GM21619 (cell line): Measurements from ENCODE around the gene DIP2C.
"Not testable (repeated sequence)": the region's sequence is repeated elsewhere in the genome, so short reads cannot be mapped to it uniquely, and the experiment has no call there.

Experiments
- ATAC-seq: cut with Tn5 transposase; IDR thresholded peaks from one replicate; pipeline ENCODE4 v1.9.1; 2021; ENCODE audit not compliant: unreplicated experiment

DIP2C gene

GRCh38 chr10:485776-486175, 203.7 kb downstream of the DIP2C start:
- no peak for ATAC-seq

DNA sequence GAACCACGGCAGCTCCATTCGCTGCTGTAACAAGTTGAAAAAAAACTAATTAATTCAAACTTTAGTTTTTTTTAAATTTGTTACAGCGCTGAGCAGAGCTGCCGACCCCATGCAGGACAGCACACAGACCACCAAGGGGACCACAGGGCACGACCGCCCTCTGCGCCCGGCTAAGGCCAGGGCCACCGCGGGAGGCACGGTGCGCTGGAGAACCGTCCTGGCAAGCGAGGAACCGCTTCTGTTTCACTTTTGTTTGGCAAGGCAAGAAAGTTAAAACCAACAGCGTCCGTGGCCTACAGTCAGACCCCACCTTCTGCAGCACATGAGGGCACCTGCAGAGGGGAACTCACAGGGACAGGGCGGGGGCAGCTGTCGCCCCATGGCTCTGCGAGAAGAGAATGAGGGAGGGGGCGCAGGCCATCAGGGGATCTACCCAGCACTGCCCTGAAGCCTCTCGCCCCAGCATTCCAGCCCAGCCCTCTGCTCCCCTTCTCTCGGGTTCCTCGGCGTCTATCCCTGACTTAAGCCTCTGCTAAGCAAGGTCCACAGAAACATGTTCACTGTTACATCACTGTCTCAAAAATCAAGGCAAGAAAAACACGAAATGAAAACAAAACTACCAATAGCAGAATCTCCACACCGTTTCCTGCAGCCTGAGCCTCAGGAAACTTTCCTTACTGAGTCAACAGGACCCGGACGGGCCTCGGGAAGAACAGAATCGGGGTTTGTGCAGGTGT, 204.4 kb downstream of the DIP2C start:
- ATAC-seq, result peak; percentile 57

- ATAC-seq, result peak; percentile 68
These were observed 205.0 kb downstream of the DIP2C start for GRCh38 chr10:484441-484924.

GRCh38 chr10:483261-483660, 206.2 kb downstream of the DIP2C start:
- ATAC-seq, result no peak

DNA sequence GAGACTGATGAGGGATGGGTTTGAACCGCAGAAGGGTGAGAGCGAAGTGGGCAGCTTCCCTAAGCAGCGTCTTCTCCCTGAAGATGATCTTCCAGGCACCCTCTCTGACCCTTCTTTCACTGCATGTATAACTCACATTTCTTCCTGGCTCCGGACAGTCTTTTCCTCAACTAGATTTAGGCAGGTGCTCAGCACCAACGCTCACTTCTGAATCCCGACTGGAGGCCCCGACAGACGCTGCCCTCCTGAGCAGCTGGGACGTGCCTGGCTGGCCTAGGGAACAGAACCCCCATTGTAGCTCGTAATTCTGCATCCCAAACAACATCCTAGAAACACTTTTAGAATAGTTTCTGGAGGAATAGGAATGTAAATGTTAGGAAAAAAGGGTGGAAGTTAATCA, 206.6 kb downstream of the DIP2C start:
- no peak for ATAC-seq

DNA sequence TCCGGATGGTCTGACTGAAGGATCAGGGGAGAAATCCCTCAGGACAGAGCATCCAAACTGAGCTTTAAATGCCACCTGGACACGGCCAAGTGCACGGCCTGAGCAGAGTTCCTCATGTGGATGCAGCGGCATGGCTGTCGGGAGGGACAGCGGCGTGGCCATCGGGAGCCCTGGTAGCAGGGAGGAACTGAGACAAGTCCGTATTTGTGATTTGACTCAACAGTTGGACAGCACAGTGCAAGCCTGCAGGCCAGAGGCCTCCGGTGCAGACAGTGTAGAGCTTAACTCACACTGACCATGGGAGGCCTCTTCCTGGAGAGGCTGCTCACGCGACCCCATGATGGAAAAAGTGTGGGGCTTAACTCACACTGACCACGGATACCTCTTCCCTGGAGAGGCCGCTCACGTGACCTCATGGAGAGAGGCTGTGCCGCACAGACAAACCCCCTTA, 207.4 kb downstream of the DIP2C start:
- no peak for ATAC-seq

DNA sequence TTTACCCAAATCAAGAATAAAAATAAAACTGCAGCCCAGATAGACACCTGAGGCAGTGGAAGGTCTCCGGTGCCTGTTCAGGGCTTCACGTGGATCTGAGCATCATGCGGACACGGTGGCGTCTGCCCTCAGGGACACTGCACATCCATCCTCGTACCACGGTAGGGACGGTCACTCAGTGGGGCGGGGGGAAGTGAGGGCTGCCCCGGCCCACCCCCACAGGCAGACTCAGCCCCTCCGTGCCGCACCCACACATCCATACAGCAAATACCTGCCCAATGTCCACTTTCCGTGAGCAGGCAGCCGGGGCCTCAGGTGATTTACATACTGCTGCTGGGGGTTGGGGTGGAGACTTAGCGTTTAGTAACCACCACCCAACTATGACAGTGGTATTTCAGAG, 207.8 kb downstream of the DIP2C start:
- ATAC-seq, result no peak

- no peak for ATAC-seq
These were observed 208.4 kb downstream of the DIP2C start for GRCh38 chr10:480928-481552.

GRCh38 chr10:480498-480927, 209.0 kb downstream of the DIP2C start:
- ATAC-seq, result no peak

DNA sequence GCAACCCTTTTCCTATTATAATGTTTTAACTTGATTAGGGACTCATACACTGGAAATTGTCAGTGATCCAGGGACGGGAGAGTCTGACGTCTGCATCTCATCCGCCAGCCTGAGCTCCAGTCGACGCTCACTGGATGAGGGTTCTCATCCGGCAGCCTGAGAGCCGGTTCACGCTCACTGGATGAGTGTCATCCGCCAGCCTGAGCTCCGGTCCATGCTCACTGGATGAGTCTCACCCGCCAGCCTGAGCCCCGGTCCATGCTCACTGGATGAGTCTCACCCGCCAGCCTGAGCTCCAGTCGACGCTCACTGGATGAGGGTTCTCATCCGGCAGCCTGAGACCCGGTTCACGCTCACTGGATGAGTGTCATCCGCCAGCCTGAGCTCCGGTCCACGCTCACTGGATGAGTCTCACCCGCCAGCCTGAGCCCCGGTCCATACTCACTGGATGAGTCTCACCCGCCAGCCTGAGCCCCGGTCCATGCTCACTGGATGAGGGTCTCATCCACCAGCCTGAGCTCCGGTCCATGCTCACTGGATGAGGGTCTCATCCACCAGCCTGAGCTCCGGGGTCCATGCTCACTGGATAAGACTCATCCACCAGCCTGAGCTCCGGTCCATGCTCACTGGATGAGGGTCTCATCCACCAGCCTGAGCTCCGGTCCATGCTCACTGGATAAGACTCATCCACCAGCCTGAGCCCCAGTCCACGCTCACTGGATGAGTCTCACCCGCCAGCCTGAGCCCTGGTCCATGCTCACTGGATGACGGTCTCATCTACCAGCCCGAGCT, 209.6 kb downstream of the DIP2C start:
- ATAC-seq, result not testable (repeated sequence)

DNA sequence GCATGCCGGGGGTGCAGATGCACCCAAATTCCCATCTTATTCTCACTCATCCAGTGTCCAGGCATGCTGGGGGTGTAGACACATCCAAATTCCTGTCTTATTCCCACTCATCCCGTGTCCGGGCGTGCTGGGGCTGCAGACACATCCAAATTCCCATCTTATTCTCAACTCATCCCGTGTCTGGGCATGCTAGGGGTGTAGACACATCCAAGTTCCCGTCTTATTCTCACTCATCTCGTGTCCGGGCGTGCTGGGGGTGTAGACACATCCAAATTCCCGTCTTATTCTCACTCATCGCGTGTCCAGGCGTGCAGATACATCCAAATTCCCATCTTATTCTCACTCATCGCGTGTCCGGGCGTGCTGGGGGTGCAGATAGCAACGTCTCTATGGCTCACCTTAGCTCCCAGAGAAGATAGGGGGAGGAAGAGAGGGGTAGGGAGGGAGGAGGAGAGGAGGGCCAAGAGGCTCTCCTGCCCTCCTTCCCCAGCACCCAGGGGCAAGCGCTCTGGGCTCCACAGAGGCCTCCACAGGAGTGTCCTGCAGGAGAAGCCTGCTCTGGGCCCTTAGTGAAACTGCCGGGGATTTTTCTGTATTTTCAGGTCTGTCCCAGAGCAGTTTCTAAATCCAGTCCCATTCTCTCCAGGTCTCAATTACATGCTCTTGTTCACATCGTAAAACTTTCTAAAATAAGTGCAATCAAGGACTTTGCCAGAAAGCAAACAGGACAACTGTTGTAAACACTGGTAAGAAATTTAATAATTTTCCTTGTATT, 210.8 kb downstream of the DIP2C start:
- no peak for ATAC-seq

DNA sequence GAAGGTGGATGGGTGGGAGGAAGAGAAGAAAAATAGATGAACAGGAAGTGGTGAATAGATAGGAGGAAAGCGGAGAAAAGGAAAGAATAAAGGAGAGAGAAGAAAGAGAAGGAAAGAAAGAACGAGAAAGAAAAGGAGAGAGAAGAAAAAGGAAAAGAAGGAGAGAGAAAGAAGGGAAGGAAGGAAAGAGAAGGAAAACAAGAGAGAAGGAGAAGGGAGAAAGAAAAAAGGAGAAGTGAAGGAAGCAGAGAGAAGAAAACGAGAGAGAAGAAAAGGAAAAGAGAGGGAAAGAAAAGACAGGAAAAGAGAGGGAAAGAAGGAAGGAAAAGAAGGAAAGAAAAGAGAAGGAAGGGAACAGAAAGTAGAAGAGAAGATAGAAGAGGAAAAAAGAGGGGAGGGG, 211.8 kb downstream of the DIP2C start:
- no peak for ATAC-seq

GRCh38 chr10:476455-476780, 213.1 kb downstream of the DIP2C start:
- ATAC-seq, result no peak

DNA sequence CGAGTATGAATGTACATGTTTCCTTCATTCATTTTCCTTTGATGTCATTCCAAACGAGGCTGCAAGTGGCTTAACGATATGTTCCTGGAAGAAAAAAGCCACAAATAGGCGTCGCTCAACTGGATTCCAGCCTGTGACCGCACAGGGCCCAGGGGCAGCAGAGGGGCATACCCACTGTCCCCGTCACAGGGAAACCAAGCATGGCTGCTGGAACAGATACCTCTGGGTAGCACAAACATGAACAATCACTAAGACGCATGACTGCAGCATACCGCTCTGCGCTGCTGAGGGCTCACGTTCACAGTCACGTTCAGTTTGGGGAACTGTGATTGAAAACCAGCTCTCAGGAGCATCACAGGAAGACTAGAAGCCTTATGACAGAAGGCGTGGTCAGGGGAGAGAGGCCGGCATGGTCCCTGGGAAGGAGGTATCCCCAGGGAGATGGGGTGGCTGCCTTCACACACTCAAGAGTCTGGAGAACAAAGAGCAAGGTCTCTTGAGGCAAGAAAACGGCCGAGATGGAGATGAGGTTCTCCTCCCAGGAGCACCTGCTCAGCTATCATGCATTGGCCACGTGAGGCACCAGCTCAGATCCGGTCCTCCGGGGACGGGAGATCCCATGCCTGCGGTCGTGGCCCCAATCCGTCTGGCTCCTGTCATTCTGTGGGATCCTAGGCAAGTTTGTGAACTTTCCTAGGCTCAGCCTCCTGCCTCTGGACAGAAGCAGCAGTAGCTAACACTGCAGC, 213.6 kb downstream of the DIP2C start:
- no peak for ATAC-seq

DNA sequence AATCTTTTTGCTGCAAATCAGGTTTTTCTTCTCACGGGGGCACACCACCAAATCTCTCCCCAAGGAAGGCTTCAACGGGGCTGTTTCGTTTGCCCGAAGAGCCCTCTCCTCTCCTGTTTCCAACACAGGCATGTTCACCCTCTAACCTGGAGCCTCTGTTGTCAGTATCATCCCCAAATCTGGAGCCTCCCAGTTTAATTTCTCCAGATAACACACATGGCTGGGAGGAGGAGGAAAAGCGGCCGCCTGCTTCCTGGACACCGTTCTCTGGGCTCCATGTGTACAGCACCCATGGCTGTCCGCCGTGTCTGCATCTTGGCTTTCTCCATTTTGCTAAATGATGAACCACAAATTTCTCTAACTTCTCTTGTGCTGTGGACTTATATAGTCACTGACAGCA, 214.5 kb downstream of the DIP2C start:
- no peak for ATAC-seq

DNA sequence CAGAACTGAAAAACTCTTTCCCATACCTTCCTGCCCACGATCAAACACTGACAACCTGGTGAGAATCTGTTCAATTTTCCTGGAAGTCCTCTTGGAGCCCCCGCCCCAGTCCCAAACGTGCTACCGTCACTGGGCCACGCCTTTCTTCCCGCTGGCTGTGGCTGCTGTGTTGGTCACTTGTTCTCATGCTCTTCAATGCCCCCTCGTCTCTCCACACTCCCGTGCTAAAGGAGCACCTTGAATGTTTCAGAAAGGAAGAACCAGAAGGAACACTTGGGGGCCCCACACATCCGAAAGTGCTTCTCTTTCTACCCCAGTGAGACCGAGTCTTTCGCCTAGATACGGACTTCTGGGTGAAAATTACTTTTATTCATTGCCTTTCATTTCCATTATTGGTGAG, 215.1 kb downstream of the DIP2C start:
- ATAC-seq, result no peak

GRCh38 chr10:472241-472910, 217.1 kb downstream of the DIP2C start:
- no peak for ATAC-seq

- no peak for ATAC-seq
These were observed 219.0 kb downstream of the DIP2C start for GRCh38 chr10:470339-471003.

DNA sequence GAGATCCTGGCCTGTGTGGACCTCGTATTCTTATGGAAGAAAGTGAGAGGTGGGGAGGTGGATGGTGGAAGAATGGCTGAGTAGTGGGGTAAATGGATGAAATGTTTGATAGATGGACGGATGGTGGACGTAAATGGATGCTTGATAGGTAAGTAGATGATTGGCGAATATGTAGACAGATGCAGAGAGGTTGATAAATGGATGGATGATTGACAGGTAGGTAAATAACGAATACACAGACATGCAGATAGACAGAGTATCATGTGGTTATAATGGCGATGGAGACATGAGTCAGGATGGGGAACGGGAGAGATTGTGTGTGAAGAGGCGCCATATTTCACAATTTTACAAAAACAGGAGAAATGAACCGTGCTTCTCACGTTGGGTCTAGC, 219.5 kb downstream of the DIP2C start:
- no peak for ATAC-seq
